GM19193 (cell line): ENCODE data around the gene ZNF28.

Experiments
- POLR2A ChIP-seq: IDR thresholded peaks from 4 replicates; pipeline ENCODE4 v1.6.1; 2011; ENCODE audit not compliant: insufficient read depth, insufficient read length; ENCODE audit errors: extremely low read depth

The ZNF28 gene

GRCh38 chr19:52821204-52821960 lies at the start of gene ZNF28:
ZNF28 (minus strand) TSS chr19:52821633; CDS start chr19:52817958, 3,675 bp downstream.
- TF ChIP-seq POLR2A: peak; percentile 67

GRCh38 chr19:52857378-52858191 lies 36.2 kb upstream of the ZNF28 start, which contains the start of gene ZNF468:
ZNF468 (minus strand) TSS chr19:52857619; CDS start chr19:52854272, 3,347 bp downstream.
- peak; percentile 79 for TF ChIP-seq POLR2A

GRCh38 chr19:52825765-52826164 lies 4.3 kb upstream of the ZNF28 start:
- TF ChIP-seq POLR2A: no peak

GRCh38 chr19:52823676-52824075 lies 2.2 kb upstream of the ZNF28 start:
- TF ChIP-seq POLR2A: no peak

GRCh38 chr19:52809801-52810200 lies 11.6 kb downstream of the ZNF28 start:
- no peak for TF ChIP-seq POLR2A

- no peak for TF ChIP-seq POLR2A
These were observed 32.0 kb downstream of the ZNF28 start for GRCh38 chr19:52789440-52789839.

- TF ChIP-seq POLR2A: peak; percentile 67
These were observed 34.7 kb downstream of the ZNF28 start, which contains the start of gene ZNF600 for GRCh38 chr19:52786464-52787354. ZNF600 (minus strand) TSS chr19:52786791; CDS start chr19:52778888, 7,903 bp downstream.

GRCh38 chr19:52786078-52786463 lies 35.4 kb downstream of the ZNF28 start:
- TF ChIP-seq POLR2A: no peak

- no peak for TF ChIP-seq POLR2A
These were observed 35.9 kb downstream of the ZNF28 start for GRCh38 chr19:52785506-52785905.

GRCh38 chr19:52778811-52779210 lies 42.6 kb downstream of the ZNF28 start:
- no peak for TF ChIP-seq POLR2A

- TF ChIP-seq POLR2A: no peak
These were observed 71.7 kb downstream of the ZNF28 start for GRCh38 chr19:52749780-52750179.

GRCh38 chr19:52748336-52748950 lies 73.0 kb downstream of the ZNF28 start:
- TF ChIP-seq POLR2A: no peak
